BLaER1 (cell line): ENCODE data around the gene ZSWIM9.

Experiments
- H3K27ac ChIP-seq: shearing (Covaris generic); formaldehyde crosslinking; 2 replicates; pipeline ENCODE4 v1.8.1; 2022
- H3K27me3 ChIP-seq: shearing (Covaris generic); formaldehyde crosslinking; 2 replicates; pipeline ENCODE4 v1.8.1; 2022
- H3K36me3 ChIP-seq: shearing (Covaris generic); formaldehyde crosslinking; 2 replicates; pipeline ENCODE4 v1.8.1; 2022
- H3K4me1 ChIP-seq: shearing (Covaris generic); formaldehyde crosslinking; 2 replicates; pipeline ENCODE4 v1.8.1; 2022
- H3K4me2 ChIP-seq: shearing (Covaris generic); formaldehyde crosslinking; 2 replicates; pipeline ENCODE4 v1.8.1; 2022
- H3K4me3 ChIP-seq: shearing (Covaris generic); formaldehyde crosslinking; 2 replicates; pipeline ENCODE4 v1.8.1; 2022
- H3K9ac ChIP-seq: shearing (Covaris generic); formaldehyde crosslinking; 2 replicates; pipeline ENCODE4 v1.8.1; 2022
- H3K9me3 ChIP-seq: shearing (Covaris generic); formaldehyde crosslinking; 2 replicates; pipeline ENCODE4 v1.8.1; 2022
- H4K20me1 ChIP-seq: shearing (Covaris generic); formaldehyde crosslinking; 2 replicates; pipeline ENCODE4 v1.8.1; 2022
- Cebpa-rat ChIP-seq: shearing (Covaris generic); IDR thresholded peaks from 2 replicates; pipeline ENCODE4 v1.8.1; 2022

The ZSWIM9 gene

DNA sequence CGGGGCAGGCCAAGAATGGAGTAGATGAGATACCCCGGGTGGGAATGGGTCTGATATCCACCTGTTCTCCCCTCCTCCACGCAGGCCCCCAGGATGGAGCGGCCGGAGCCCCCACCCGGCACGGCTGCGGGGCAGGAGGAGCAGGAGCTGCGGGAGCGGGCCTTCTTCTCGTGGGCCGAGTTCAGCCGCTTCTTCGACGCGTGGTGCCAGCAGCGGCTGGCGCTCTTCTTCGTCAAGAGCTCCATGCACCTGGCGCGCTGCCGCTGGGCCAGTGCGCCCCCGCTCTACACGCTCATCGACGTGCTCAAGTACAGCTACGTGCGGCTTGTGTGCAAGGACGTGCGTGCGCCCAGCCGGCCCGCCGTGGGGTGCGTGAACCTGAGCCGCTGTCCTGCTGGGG, 1.2 kb downstream of the ZSWIM9 start:
- no peak for TF ChIP-seq Cebpa-rat
- Histone ChIP-seq H3K9me3 (no peaks in the 10 kb centered on the region), H3K36me3 (peaks cover 45% of the 10 kb centered on the region), H3K27me3 (no peaks in the 10 kb centered on the region), H3K9ac (peak overlapping the region; percentile 93), H3K4me1 (peaks cover 45% of the 10 kb centered on the region), H3K27ac (peak overlapping the region; percentile 97), H3K4me3 (peak overlapping the region; percentile 79; the same call in 1 of the 2 replicates), H4K20me1 (peaks cover 15% of the 10 kb centered on the region), H3K4me2 (peak overlapping the region; percentile 92)

DNA sequence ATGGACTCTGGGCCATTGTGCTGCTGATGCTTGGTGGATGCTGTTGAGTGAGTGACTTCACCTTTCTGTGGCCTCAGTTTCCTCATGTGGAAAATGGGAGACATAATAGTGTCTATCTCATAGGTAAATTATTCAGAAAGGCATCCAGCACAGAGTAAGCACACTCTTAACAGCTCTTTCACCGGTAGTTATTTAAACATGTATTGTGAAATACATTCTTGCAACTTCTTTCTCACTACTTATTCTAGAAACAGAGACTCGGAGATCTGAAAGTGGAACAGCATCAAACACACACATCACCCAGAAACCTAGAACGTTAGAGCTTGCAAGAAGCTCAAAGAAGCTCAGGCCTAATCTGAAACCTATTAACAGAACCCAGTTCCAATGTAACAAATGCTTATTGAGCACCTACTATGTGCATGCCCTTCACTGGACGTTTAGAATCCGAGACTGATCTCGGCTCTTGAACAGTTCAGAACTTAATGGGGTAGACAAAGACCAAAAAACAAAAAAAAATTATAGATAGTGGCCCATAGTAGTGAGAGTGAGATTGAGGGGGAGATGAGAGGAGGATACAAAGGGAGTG, 4.1 kb downstream of the ZSWIM9 start:
- Histone ChIP-seq H3K9ac (no peak overlapping the region), H3K4me2 (no peak overlapping the region), H3K4me1 (peaks cover 17% of the 10 kb centered on the region), H3K9me3 (no peaks in the 10 kb centered on the region), H3K36me3 (peaks cover 71% of the 10 kb centered on the region), H4K20me1 (no peaks in the 10 kb centered on the region), H3K27ac (no peak overlapping the region), H3K27me3 (no peaks in the 10 kb centered on the region), H3K4me3 (no peak overlapping the region)
- 0 out of 2 replicates have a peak, but pooled peaks have one; percentile 29 for TF ChIP-seq Cebpa-rat

DNA sequence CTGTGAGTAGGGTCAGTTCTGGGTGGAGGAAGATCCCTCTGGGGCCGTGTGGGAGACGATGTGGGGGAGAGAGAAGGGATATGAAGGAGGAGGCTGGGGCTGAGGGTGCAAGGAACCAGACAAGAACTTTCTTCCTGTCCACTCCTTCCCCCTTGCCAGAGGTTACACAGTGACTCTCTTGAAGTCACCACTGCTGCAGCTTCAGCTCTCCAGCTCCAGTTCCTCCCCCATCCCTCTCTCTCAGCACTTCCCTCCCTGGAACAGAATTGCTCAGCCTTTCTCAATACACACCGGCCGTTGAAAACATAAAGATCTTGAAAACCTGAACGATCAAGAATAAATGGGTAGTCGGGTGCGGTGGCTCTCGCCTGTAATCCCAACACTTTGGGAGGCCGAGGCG, 5.1 kb downstream of the ZSWIM9 start:
- Histone ChIP-seq H3K27ac (peak overlapping the region; percentile 30; the same call in 1 of the 2 replicates), H3K36me3 (peaks cover 81% of the 10 kb centered on the region), H4K20me1 (no peaks in the 10 kb centered on the region), H3K4me2 (no peak overlapping the region), H3K4me3 (no peak overlapping the region), H3K4me1 (peaks cover 17% of the 10 kb centered on the region), H3K9ac (no peak overlapping the region), H3K27me3 (no peaks in the 10 kb centered on the region), H3K9me3 (peaks cover 4% of the 10 kb centered on the region; the same call in 1 of the 2 replicates)
- no peak for TF ChIP-seq Cebpa-rat

DNA sequence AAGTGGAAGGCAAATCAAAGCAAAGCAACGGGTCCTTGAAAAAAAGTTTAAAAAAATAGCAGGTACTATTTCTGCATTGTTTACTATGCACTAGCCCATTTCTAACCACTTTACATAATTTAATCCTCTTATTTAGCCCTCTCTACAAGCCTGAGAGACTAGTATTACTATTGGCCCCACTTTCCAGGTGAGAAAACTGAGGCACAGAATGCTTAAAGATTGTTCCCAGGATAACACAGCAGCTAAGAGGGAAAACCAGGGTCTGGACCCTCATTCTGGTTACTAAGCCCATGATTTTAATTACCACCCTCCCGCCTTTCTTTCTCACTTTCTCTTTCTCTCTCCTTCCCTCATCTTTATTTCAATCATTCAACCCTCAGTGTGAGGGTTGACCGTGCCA, 5.7 kb downstream of the ZSWIM9 start:
- TF ChIP-seq Cebpa-rat, result no peak
- Histone ChIP-seq H4K20me1 (no peaks in the 10 kb centered on the region), H3K27ac (no peak overlapping the region), H3K36me3 (peaks cover 88% of the 10 kb centered on the region), H3K9me3 (peaks cover 11% of the 10 kb centered on the region), H3K9ac (no peak overlapping the region), H3K4me3 (no peak overlapping the region), H3K4me1 (peaks cover 13% of the 10 kb centered on the region), H3K27me3 (no peaks in the 10 kb centered on the region), H3K4me2 (no peak overlapping the region)

GRCh38 chr19:48181505-48181904, 11.0 kb downstream of the ZSWIM9 start:
- no peak overlapping the region for H3K4me3 ChIP-seq
- peaks cover 33% of the 10 kb centered on the region for H3K9me3 ChIP-seq
- H4K20me1 ChIP-seq, result no peaks in the 10 kb centered on the region
- H3K4me2 ChIP-seq, result no peak overlapping the region
- H3K27me3 ChIP-seq, result no peaks in the 10 kb centered on the region
- H3K27ac ChIP-seq, result no peak overlapping the region
- H3K36me3 ChIP-seq, result peaks cover 78% of the 10 kb centered on the region
- no peak for TF ChIP-seq Cebpa-rat
- peaks cover 34% of the 10 kb centered on the region for H3K4me1 ChIP-seq
- H3K9ac ChIP-seq, result no peak overlapping the region

DNA sequence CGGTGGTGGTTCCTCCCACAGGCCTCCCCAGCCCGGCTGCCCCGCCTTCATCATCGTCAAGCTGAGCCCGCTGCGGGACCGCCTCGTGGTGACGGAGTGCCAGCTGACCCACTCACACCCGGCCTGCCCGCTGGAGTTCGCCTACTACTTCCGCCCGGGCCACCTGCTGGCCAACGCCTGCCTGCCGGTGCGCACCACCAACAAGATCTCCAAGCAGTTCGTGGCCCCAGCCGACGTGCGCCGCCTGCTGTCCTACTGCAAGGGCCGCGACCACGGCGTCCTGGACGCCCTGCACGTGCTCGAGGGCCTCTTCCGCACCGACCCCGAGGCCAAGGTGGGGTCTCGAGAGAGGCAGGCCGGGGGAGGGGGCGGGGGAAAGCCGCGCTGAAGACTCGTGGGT, 12.0 kb downstream of the ZSWIM9 start:
- no peak overlapping the region for H3K27ac ChIP-seq
- no peak overlapping the region for H3K4me3 ChIP-seq
- no peak for TF ChIP-seq Cebpa-rat
- no peak overlapping the region for H3K9ac ChIP-seq
- no peaks in the 10 kb centered on the region for H3K27me3 ChIP-seq
- H3K4me1 ChIP-seq, result peaks cover 41% of the 10 kb centered on the region
- H3K36me3 ChIP-seq, result peaks cover 70% of the 10 kb centered on the region
- peaks cover 33% of the 10 kb centered on the region for H3K9me3 ChIP-seq
- H3K4me2 ChIP-seq, result no peak overlapping the region
- no peaks in the 10 kb centered on the region for H4K20me1 ChIP-seq

- Histone ChIP-seq H4K20me1 (no peaks in the 10 kb centered on the region), H3K4me1 (peaks cover 50% of the 10 kb centered on the region), H3K4me2 (peak overlapping the region; percentile 9; the same call in 1 of the 2 replicates), H3K27me3 (no peaks in the 10 kb centered on the region), H3K9me3 (peaks cover 33% of the 10 kb centered on the region), H3K36me3 (peaks cover 61% of the 10 kb centered on the region), H3K4me3 (no peak overlapping the region), H3K27ac (0 out of 2 replicates have a peak overlapping the region, but pooled peaks have one; percentile 30), H3K9ac (no peak overlapping the region)
- TF ChIP-seq Cebpa-rat, result no peak
Measured at GRCh38 chr19:48183356-48183755, 12.9 kb downstream of the ZSWIM9 start.

GRCh38 chr19:48186015-48186414, 15.5 kb downstream of the ZSWIM9 start:
- Histone ChIP-seq H3K4me2 (peak overlapping the region; percentile 87), H3K27ac (peak overlapping the region; percentile 85), H3K4me3 (peak overlapping the region; percentile 48)

GRCh38 chr19:48186541-48186991, 16.1 kb downstream of the ZSWIM9 start:
- Histone ChIP-seq H4K20me1 (no peaks in the 10 kb centered on the region), H3K36me3 (peaks cover 60% of the 10 kb centered on the region), H3K4me2 (peak overlapping the region; percentile 87), H3K4me1 (peaks cover 57% of the 10 kb centered on the region), H3K9me3 (peaks cover 24% of the 10 kb centered on the region), H3K4me3 (peak overlapping the region; percentile 48), H3K27me3 (no peaks in the 10 kb centered on the region), H3K9ac (peak overlapping the region; percentile 76), H3K27ac (peak overlapping the region; percentile 85)
- no peak for TF ChIP-seq Cebpa-rat

More at GRCh38 chr19:48186015-48186414, 15.5 kb downstream of the ZSWIM9 start:
- Histone ChIP-seq H3K27me3 (no peaks in the 10 kb centered on the region), H3K9ac (peak overlapping the region; percentile 76), H3K4me1 (peaks cover 57% of the 10 kb centered on the region), H3K9me3 (peaks cover 30% of the 10 kb centered on the region), H4K20me1 (no peaks in the 10 kb centered on the region), H3K36me3 (peaks cover 61% of the 10 kb centered on the region)
- TF ChIP-seq Cebpa-rat, result no peak

DNA sequence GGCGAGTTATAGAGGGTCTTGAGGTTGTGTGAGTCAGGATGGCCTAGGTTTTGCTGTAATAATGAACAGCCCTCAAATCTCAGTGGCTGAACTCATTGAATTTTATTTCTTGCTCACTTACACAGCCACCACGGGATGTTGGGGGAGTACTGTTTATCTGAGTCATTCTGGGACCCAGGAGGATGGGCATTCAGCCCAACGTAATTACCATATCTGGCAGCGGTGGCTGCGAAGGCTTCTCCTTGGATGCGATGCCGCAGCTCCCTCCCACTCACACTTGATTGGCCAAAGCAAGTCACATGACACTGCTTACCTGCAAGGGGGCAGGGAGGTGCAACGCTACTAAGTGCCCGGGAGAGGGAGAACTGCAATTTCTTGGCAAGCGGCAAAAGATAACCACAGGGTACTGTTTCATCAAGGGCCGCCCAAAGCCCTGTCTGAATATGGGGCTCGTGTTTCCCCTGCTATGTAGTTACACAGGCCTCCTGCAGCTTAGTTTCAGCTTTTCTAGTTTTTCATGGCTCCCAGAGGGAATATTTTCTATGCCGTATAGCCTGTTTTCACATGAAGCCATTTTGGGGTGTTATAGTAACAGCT, 19.9 kb downstream of the ZSWIM9 start:
- no peak overlapping the region for H3K4me2 ChIP-seq
- no peaks in the 10 kb centered on the region for H3K27me3 ChIP-seq
- no peaks in the 10 kb centered on the region for H4K20me1 ChIP-seq
- TF ChIP-seq Cebpa-rat, result no peak
- H3K9ac ChIP-seq, result no peak overlapping the region
- H3K4me3 ChIP-seq, result no peak overlapping the region
- 0 out of 2 replicates have a peak overlapping the region, but pooled peaks have one; percentile 30 for H3K27ac ChIP-seq
- peaks cover 6% of the 10 kb centered on the region for H3K9me3 ChIP-seq
- peaks cover 53% of the 10 kb centered on the region for H3K36me3 ChIP-seq
- H3K4me1 ChIP-seq, result peaks cover 40% of the 10 kb centered on the region
